Esophagus squamous epithelium (tissue), 5 donors: ENCODE results near the gene MMP14. TPM values are rescaled to one million over a fixed set of nuclear protein-coding genes. Genes with fewer than 3 reads are reported as not detected.
A peak's percentile ranks its signal among the peaks of the same experiment; 100 is the strongest.

Experiments
- DNase-seq: peaks from one replicate; lab custom pipeline; 2025; lab: John Stamatoyannopoulos, UW
- H3K27ac ChIP-seq, 4 donors: fragments of 200-600 bp; sonication (generic); one replicate each; pipeline ENCODE4 v1.5.1; 2016 to 2019; ENCODE audit warnings: mild to moderate bottlenecking in 1 of 4
- H3K27me3 ChIP-seq, 4 donors: fragments of 200-600 bp; sonication (generic); 1 replicate in 3 of 4; 2 replicates in 1 of 4; pipeline versions ENCODE4 v1.5.1 to v1.6.0; 2017 to 2021; ENCODE audit warnings: antibody characterized with exemption in 1 of 4
- H3K36me3 ChIP-seq, 3 donors: fragments of 200-600 bp; sonication (generic); one replicate each; pipeline ENCODE4 v1.5.1; 2016 to 2019
- H3K4me1 ChIP-seq, 3 donors: fragments of 200-600 bp; sonication (generic); one replicate each; pipeline ENCODE4 v1.5.1; 2017 to 2019
- H3K4me3 ChIP-seq, 4 donors: fragments of 200-600 bp; sonication (generic); 1 replicate in 3 of 4; 2 replicates in 1 of 4; pipeline ENCODE4 v1.5.1; 2016 to 2019; ENCODE audit warnings: mild to moderate bottlenecking in 2 of 4, moderate library complexity in 1 of 4
- H3K9me3 ChIP-seq, 3 donors: fragments of 200-600 bp; sonication (generic); one replicate each; pipeline ENCODE4 v1.5.1; 2016 to 2019
- CTCF ChIP-seq, 6 experiments: fragments of 450-650 bp in 4 of 6; fragments of 200-600 bp in 2 of 6; sonication (generic) in 2 of 6; IDR thresholded peaks; one replicate each; pipeline ENCODE4 v1.5.1; 2016 to 2019; ENCODE audit warnings: antibody characterized with exemption in 6 of 6, mild to moderate bottlenecking in 4 of 6, moderate library complexity in 4 of 6
- POLR2A ChIP-seq, 4 donors: fragments of 450-650 bp; IDR thresholded peaks; one replicate each; pipeline ENCODE4 v1.6.1; 2017; ENCODE audit warnings: antibody characterized with exemption in 4 of 4, mild to moderate bottlenecking in 4 of 4, moderate library complexity in 3 of 4
- WGBS, 2 donors: methylation state at CpG; one replicate each; pipeline ENCODE4 v1.1.5; 2018; 5-methylcytosine and 5-hydroxymethylcytosine counted together
- intact Hi-C: fragments of 100-400 bp; cut with DNase I; formaldehyde crosslinking; loops from one replicate; pipeline ENCODE4 v1.15.0; 2022
- total RNA-seq, 4 donors: library from RNA; depleted of rRNA; stranded (reverse); fragments of >200 nt; gene quantifications; one replicate each; pipeline ENCODE4 v1.1.0, GENCODE V29; 2016
- donor health status: DM: yes; HTN: yes; CAD: no.

The MMP14 gene
- total RNA-seq, 4 donors from 2014 or later: 67.9 to 127 (median 102) TPM

- TF ChIP-seq POLR2A (IDR thresholded peaks at IDR 0.05): no peak
- no peak for TF ChIP-seq CTCF (IDR thresholded peaks at IDR 0.05)
Measured at GRCh38 chr14:22820731-22821130, 15.7 kb upstream of the MMP14 start.

GRCh38 chr14:22821193-22822015 lies 15.0 kb upstream of the MMP14 start:
- H3K4me1 ChIP-seq: peaks cover 6 to 64% (median 25%) of the 10 kb centered on the region in 3 donors
- H3K9me3 ChIP-seq: no peaks in the 10 kb centered on the region
- H3K27me3 ChIP-seq: peaks cover 0 to 4% (median 0%) of the 10 kb centered on the region in 4 donors
- H3K27ac ChIP-seq: peak overlapping the region in 3 of 4 donors; percentile 71 to 91 (median 84)
- DNase-seq: no peak
- intact Hi-C loops: no loop called here
- no peaks in the 10 kb centered on the region for H3K36me3 ChIP-seq
- 86 to 91% methylated on average over 23 to 24 of the region's 24 CpGs for WGBS, 2 donors
- TF ChIP-seq POLR2A (IDR thresholded peaks at IDR 0.05) (no peak), CTCF (IDR thresholded peaks at IDR 0.05) (no peak)
- no peak overlapping the region for H3K4me3 ChIP-seq

More at GRCh38 chr14:22820731-22821130, 15.7 kb upstream of the MMP14 start:
- 40 to 50% methylated on average over 1 of the region's 1 CpG for WGBS, 2 donors
- Histone ChIP-seq H3K4me1 (peaks cover 6 to 64% (median 25%) of the 10 kb centered on the region in 3 donors), H3K36me3 (no peaks in the 10 kb centered on the region), H3K4me3 (no peak overlapping the region), H3K27me3 (peaks cover 0 to 4% (median 0%) of the 10 kb centered on the region in 4 donors), H3K27ac (no peak overlapping the region), H3K9me3 (no peaks in the 10 kb centered on the region)
- no peak for DNase-seq
- intact Hi-C loops: no loop called here

GRCh38 chr14:22822016-22822570 lies 14.3 kb upstream of the MMP14 start:
- intact Hi-C loops: no loop called here
- Histone ChIP-seq H3K27ac (peak overlapping the region; percentile 34 to 91 (median 78)), H3K27me3 (peaks cover 0 to 4% (median 0%) of the 10 kb centered on the region in 4 donors), H3K4me1 (peaks cover 6 to 64% (median 25%) of the 10 kb centered on the region in 3 donors), H3K36me3 (no peaks in the 10 kb centered on the region), H3K4me3 (peak overlapping the region; percentile 17 to 74 (median 46)), H3K9me3 (no peaks in the 10 kb centered on the region)
- TF ChIP-seq POLR2A (IDR thresholded peaks at IDR 0.05) (no peak), CTCF (IDR thresholded peaks at IDR 0.05) (no peak)
- WGBS, 2 donors: 66 to 69% methylated on average over 16 to 25 of the region's 32 CpGs
- DNase-seq: no peak

GRCh38 chr14:22822571-22823098 lies 13.8 kb upstream of the MMP14 start:
- peak overlapping the region; percentile 34 to 91 (median 78) for H3K27ac ChIP-seq
- H3K9me3 ChIP-seq: no peaks in the 10 kb centered on the region
- WGBS, 2 donors: 0 to 2% methylated on average over 15 of the region's 34 CpGs
- peak; percentile 70 to 90 (median 84) for TF ChIP-seq CTCF (IDR thresholded peaks at IDR 0.05)
- TF ChIP-seq POLR2A (IDR thresholded peaks at IDR 0.05): no peak
- H3K27me3 ChIP-seq: peaks cover 0 to 4% (median 0%) of the 10 kb centered on the region in 4 donors
- H3K4me3 ChIP-seq: peak overlapping the region; percentile 17 to 74 (median 46)
- peaks cover 6 to 61% (median 22%) of the 10 kb centered on the region in 3 donors for H3K4me1 ChIP-seq
- no peaks in the 10 kb centered on the region for H3K36me3 ChIP-seq
- DNase-seq: no peak
- intact Hi-C loops: no loop called here
